GM23338 (cell line): ENCODE results near the gene FASN.

ENCODE experiments used
- CTCF ChIP-seq, 2 experiments: fragments of 200-600 bp in 1 of 2; sonication (generic) in 1 of 2; conservative IDR thresholded peaks; 2 replicates each; pipeline versions ENCODE4 v1.5.1 to v1.6.1; 2016 to 2017; ENCODE audit warnings: antibody characterized with exemption in 2 of 2, low read depth in 2 of 2, mild to moderate bottlenecking in 2 of 2, moderate library complexity in 1 of 2
- EZH2 ChIP-seq: fragments of 200-600 bp; sonication (generic); IDR thresholded peaks from one replicate; pipeline ENCODE4 v1.8.0; 2017; ENCODE audit warnings: antibody characterized with exemption, mild to moderate bottlenecking, low read depth; ENCODE audit not compliant: unreplicated experiment
- POLR2AphosphoS5 ChIP-seq: IDR thresholded peaks from 2 replicates; pipeline ENCODE4 v1.6.1; 2016; ENCODE audit warnings: antibody characterized with exemption, low read depth
- REST ChIP-seq: IDR thresholded peaks from one replicate; pipeline ENCODE4 v1.6.1; 2018; ENCODE audit warnings: antibody characterized with exemption; ENCODE audit not compliant: unreplicated experiment

GRCh38 chr17:82124101-82124500, 26.1 kb upstream of the FASN start:
- TF ChIP-seq EZH2 (no peak), REST (no peak), CTCF (conservative IDR thresholded peaks at IDR 0.05; ENCODE audit: low read depth in 2 of 2) (no peak), POLR2AphosphoS5 (no peak)
